GM18519 (cell line): ENCODE data around the gene CENPT.

Experiments used
- ATAC-seq: cut with Tn5 transposase; IDR thresholded peaks from one replicate; pipeline ENCODE4 v1.9.1; 2021; ENCODE audit warnings: mild to moderate bottlenecking, moderate library complexity; ENCODE audit not compliant: unreplicated experiment, low FRiP score

Gene CENPT

DNA sequence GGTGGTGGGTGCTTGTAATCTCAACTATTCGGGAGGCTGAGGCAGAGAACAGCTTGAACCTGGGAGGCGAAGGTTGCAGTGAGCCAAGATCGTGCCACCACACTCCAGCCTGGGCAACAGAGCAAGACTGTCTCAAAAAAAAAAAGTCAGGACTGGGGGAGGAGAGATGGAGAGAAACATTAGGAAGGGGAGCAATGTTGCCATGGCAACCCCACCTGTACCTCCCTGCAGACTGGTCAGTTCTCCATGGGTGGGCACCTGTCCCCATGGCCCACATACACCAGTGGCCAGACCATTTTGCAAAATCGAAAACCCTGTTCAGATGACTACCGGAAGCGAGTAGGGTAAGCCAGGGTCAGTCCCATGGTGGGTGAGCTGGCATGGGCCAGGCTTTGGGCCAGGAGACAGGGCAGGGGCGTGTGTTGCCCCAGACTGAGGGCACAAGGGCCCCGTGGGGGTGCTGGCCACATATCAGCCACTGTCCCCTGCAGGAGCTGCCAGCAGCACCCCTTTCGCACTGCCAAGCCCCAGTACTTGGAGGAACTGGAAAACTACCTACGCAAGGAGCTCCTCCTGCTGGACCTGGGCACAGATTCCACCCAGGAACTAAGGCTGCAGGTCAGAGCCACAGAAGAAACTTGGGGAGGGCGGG, 26.8 kb downstream of the CENPT start:
- no peak for ATAC-seq

- no peak for ATAC-seq
Observed at GRCh38 chr16:67814567-67814966, 32.9 kb downstream of the CENPT start.

DNA sequence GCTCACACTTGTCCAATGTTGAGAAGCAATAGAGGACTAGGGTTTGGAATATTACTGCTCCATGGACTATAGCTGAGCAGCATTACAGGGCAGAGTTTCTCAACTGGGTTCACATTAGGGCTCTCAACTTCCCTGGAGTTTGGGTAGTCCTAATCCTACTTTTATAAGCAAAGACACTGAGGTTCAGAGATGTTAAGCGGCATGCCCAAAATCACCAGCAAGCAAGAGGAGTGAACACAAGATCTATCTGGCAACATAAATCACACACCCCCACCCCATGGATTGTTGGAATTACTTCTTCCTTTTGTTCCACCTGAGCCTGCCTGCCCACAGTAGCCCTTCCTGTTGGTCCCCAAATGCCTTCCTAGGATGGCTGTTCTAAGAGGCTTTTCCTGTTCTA, 35.6 kb downstream of the CENPT start:
- ATAC-seq = no peak

- no peak for ATAC-seq
Observed at GRCh38 chr16:67807148-67807682, 40.3 kb downstream of the CENPT start.

DNA sequence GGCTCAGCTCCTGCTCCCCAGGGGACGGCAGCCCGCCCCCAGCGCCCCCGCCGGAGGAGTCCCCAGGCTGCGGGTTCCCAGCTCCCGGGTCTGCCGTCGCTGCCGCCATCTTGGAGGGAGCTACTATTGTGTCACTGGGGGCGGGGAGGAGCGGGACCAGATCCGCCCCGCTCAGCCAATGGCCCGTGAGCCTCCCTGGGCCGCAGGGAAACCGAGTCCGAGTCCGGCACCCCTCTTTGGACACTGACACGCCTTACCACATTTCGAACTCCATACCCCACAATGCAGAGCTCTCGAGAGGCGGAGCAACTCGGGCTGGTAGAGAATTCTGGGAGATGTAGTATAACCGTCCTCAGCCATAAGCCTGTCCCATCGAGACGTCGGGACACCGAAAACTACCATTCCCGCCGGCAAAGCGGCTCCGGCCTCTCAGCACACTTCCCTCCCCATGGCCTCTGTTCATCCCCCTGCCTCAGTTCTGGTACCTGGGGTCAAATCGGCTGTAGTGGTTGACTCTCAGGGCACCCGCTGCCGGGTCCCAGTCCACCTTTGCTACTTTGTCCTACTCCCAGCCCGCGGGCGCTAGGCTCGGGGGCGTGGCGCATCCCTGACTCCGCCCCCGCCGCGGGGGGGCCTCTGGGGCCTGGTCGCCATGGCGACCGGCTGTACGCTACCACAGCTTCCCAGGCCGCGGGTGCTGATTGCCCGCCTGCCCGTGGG, 40.9 kb downstream of the CENPT start, which contains the start of the genes RANBP10 and TSNAXIP1:
TSS of gene RANBP10 (minus strand) at position 133 of the 720 bp plus-strand sequence. CDS start at position 109, 24 bp downstream.
TSS of gene TSNAXIP1 (plus strand) at position 462 of the 720 bp plus-strand sequence. CDS start 261 bp downstream, outside the sequence.
- ATAC-seq = peak; percentile 85

DNA sequence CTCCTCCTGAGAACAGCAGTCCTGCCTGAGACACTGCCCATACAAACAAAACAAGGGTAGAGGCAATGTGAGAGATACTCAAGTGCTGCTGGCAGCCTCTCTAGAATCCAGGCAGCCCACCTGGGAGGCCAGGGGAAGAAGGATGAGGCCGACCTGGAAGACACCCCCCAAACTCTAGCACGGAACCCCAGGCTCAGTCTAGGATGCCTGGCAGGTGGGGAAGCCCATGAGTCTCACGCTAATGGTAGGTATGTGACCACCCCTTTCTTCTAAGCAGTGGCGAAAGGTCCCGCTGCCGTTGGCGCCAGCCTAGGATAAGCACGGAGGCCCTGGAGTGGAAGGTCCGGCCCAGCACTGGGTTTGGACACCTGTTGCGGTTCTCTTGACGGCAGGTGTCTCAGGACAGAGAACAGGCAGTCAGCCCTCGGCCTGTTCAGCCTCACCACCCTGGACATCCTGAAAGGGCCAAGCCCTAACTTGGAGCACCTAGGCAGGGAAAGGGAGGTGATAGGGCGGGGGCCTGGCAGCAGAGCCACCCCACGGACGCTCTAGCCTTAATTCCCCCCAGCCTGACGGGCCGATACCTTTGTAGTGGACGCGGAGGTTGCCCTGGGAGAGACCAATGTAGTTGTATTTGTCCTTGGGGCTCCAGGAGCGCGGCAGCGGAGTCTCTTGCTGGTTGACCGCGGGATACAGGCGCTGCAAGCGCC, 41.6 kb downstream of the CENPT start:
- no peak for ATAC-seq

- no peak for ATAC-seq
Observed at GRCh38 chr16:67804853-67805542, 42.5 kb downstream of the CENPT start.

DNA sequence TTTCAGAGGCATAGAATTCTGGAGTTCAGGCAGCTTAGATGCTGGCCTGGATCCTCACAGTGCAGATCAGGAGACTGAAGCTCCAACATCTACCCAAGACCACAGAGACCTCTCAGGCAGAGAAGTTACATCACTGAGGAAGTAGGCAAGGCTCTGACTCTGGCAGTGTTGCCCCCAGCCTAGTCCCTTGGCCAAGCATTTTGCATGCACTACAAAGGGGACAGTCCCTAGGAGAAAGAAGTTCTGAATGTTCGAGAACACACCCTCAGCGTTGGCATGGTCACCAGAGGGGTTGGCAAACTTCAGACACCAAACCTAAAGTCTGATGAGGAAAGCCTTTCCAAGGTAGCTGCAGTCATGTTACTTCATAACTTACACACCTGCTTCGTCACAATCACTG, 43.6 kb downstream of the CENPT start:
- no peak for ATAC-seq

DNA sequence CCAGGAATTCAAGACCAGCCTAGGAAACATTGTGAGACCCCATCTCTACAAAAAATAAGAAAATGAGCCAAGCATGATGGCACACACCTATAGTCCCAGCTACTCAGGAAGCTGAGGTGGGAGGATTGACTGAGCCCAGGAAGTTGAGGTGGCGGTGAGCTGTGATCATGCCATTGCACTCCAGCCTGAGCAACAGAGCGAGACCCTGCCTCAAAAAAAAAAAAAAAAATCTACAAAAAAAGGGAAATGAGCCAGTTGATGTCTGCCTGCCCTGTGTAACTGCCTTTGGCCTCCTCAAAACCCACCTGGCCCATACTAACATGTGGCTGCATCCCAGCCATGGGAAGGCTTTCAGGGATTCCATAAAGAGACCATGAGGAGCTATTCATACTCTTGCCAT, 45.6 kb downstream of the CENPT start:
- ATAC-seq = no peak

DNA sequence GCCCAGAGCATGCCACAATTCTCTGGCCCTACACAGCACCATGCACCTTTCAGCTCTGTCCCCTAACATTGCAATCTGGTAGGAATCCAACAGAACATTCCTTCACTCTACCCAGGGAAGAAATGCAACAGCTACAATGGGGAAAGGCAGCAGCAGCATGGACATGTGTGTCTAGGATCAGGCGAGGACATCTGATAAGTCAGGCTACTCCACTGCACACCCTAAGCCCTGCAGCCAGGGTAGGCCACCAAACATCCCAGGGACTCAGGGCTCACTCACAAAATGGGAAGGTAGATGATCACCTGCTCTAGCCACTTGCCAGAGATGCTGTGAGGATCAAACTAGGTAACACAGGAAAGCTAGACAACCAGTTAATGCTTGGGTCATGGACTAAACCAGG, 46.3 kb downstream of the CENPT start:
- no peak for ATAC-seq

DNA sequence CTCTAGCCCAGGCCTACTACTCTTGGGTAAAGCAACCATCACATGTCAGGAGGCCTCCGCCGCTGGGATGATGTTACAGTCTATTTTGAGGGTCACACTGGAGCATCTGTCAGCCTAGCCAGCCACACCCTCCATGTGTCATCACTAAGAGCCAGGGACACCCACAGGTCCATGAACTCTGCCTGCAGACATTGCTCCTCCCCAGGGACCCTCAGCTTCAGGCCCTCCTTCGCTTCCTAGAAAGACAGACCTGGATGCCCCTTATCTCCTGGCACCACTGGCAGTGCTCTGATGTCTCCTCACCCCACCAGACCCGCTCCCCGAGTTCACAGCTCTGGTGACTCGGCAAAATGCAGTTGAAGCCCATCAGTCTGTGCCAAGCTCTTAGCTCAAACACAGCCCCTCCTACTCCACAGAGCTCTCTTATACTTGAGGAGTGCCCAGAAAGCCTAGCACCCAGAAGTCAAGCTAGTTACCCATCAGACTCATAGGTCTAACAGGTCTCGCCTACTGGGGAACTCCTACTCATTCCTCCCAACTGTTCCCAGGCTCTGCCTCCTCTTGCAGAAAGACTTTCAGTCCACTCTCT, 47.1 kb downstream of the CENPT start:
- no peak for ATAC-seq

- no peak for ATAC-seq
Observed at GRCh38 chr16:67796099-67796718, 51.3 kb downstream of the CENPT start.

- ATAC-seq = no peak
Observed at GRCh38 chr16:67790071-67790470, 57.4 kb downstream of the CENPT start.

DNA sequence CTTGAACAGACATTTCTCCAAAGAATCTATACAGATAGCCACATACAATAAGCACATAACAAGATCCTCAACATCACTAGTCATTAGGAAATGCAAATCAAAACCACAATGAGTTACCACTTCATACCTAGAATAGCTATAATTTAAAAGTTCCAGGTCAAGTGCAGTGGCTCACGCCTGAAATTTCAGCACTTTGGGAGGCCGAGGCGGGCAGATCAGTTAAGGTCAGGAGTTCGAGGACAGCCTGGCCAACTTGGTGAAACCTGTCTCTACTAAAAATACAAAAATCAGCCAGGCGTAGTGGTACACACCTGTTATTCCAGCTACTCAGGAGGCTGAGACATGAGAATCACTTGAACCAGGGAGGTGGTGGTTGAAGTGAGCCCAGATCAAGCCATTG, 61.0 kb downstream of the CENPT start:
- no peak for ATAC-seq

DNA sequence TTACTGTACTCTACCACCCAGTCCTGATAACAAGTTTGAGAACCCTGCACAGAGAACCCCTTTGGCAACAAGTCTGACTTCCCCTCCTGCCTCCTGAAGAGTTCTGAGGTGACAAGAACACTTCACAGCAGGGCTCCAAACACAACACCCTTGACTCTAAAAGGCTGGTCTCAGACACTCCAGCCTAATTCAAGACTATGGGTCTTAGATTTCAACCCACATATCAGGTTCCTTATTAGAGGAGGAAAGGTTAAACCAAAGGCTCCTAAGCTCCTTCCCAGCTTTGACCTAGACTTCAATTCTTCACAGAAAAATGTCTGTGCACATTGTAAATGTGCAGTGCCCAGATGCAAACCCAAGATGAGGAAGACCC, 64.2 kb downstream of the CENPT start:
- no peak for ATAC-seq

DNA sequence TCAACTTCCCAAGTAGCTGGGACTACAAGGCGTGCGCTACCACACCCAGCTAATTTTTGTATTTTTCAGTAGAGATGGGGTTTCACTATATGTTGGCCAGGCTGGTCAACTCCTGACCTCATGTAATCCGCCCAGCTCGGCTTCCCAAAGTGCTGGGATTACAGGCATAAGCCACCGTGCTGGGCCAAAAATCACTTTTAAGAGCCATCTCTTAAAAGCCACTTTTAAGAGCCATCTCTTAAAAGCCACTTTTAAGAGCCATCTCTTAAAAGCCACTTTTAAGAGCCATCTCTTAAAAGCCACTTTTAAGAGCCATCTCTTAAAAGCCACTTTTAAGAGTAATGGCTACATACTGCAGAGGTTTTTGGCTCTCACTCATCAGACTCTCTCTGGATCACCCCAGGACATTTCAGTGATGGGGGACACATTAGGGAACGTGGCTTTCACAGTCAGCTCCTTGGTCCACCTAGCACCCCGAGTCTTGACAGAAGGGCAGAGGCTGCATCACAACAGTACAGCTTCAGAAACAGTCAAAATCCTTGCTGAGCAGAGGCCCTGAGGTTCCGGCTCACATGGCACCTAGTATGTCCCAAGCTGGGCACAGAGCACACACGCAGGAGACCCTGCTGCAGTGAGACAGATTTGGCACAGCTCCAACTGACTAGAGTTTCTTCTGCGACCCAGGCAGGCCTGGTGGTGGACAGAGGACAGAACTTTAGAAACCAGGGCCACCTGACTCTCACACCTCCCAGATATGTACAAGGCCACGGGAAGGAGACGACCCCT, 64.7 kb downstream of the CENPT start:
- no peak for ATAC-seq

GRCh38 chr16:67781565-67781921, 66.0 kb downstream of the CENPT start:
- no peak for ATAC-seq

GRCh38 chr16:67780847-67781564, 66.5 kb downstream of the CENPT start:
- ATAC-seq = no peak
